Measurements from ENCODE around the gene RSAD2.
A peak's percentile ranks its signal among the peaks of the same experiment; 100 is the strongest.
"Not testable (repeated sequence)": the region's sequence is repeated elsewhere in the genome, so short reads cannot be mapped to it uniquely, and the experiment has no call there.

Gene RSAD2

DNA sequence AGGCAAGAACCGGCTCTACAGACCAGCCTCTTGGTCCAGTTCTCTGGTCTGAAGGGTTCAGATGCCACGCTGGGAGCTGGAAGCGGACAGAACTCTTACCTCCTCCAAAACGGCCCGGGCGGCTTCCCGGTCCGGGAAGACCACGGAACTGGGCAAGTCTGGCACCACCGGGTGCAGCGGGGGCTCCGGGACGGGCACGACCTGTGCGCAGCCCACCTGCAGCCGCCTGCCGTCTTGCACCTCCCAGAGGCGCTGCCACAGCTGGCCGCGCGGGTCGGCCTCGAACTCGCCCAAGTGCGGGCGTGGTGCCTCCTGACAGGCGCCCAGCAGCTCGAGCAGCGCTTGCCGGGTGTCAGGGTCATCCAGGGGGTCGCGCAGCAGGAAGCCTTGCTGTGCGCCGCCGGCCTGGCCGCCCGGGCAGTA, 12.6 kb upstream of the RSAD2 start:
- peak in 1 of 3 donors; percentile 35 for DNase-seq

GRCh38 chr2:6865346-6866274, 12.0 kb upstream of the RSAD2 start, which contains the start of gene CMPK2:
Gene CMPK2, minus strand, starts transcription at chr2:6865907. Its CDS starts 211 bp downstream, at chr2:6865696.
- peak; percentile 96 to 98 (median 96) for DNase-seq

GRCh38 chr2:6866275-6866671, 11.3 kb upstream of the RSAD2 start:
- DNase-seq = peak in 2 of 3 donors; percentile 43

DNA sequence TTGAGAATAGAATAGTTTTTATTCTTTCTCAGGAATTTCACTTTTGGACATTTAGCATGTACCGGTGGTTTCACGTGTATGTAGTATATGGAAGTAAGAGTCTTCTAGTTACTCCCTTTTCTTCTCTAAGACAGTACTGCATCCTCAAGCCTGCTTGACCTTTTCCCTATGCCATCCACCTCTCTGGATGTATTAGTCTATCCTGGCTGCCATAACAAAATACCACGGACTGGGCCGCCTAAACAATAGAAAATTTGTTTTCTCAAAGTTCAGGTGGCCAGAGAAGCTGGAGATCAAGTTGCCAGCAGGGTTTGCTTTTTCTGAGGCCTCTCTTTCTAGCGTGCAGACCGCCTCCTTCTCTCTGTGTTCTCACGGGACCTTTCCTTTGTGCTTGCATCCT, 10.6 kb upstream of the RSAD2 start:
- DNase-seq = no peak

- peak; percentile 30 to 84 (median 74) for DNase-seq
Measured at GRCh38 chr2:6872394-6872793, 5.2 kb upstream of the RSAD2 start.

GRCh38 chr2:6874032-6874431, 3.5 kb upstream of the RSAD2 start:
- no peak for DNase-seq

DNA sequence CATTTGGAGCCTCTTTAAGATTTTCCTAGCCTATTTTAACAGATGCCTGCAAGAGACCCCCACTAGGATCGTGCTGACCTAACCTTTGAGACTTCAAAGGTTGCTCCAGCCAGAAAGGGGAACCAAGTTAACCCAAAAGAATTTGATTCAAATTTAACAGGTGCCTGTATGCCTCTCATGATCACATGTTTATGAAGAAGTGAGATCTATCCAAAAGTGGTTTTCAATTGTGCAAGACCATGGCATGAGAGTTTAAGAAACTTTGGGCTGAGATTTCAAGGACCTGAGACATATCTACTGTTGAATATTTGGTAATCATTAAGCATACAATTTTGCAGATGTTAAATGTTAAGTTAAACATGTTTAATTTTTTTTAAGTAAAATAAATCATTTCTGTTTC, 1.3 kb upstream of the RSAD2 start:
- DNase-seq = peak in 2 of 3 donors; percentile 24 to 54

- no peak for DNase-seq
Measured at GRCh38 chr2:6878549-6878948, 972 bp downstream of the RSAD2 start.

- DNase-seq = no peak
Measured at GRCh38 chr2:6879011-6879410, 1.4 kb downstream of the RSAD2 start.

DNA sequence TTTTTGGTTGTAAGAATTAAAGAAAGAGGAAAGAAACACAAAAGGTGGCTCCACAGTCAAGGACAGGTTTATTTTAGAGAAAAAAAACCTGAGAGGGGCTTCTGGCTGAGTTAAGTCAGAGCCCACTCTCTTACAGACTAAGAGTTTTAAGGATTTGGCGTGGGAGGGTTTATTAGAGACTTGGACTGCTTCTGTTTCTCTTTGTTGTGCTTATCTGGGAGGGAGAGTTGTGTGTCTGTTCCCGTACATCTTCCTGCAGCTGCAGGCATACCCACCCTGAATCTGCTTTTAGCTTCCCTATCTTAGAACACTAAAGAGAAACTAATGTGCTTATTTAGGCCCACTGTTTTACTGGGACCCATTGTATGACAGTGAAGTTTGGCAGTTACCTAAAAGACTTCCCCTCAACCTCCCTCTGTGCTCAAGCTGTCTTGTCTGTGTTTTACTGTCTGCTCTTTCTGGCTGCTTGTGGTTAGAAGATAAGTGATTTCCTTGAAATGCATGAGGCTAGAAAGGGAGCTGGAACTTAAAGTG, 2.7 kb downstream of the RSAD2 start:
- DNase-seq = no peak

DNA sequence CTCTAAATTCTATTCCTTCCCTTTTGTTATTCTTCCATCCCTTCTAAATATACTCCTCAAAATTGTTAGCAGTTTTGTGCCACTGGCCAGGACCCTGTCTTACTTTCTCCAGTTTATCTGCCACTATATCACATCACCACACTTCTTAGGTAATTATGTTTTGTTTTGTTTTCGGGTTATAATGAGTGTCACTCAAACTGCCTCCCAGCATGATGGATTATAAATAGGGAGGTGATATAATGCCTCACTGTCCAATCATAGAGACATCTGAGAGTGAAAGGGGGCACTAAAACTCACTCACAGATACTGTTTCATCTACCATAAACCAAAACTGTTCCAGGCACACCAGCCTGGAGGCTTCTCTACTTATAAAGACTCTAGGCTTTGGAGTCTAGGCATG, 3.5 kb downstream of the RSAD2 start:
- DNase-seq = no peak

GRCh38 chr2:6881516-6881915, 3.9 kb downstream of the RSAD2 start:
- DNase-seq = no peak

- DNase-seq = no peak
Measured at GRCh38 chr2:6883448-6884122, 6.0 kb downstream of the RSAD2 start.

GRCh38 chr2:6885551-6885950, 8.0 kb downstream of the RSAD2 start:
- no peak for DNase-seq

DNA sequence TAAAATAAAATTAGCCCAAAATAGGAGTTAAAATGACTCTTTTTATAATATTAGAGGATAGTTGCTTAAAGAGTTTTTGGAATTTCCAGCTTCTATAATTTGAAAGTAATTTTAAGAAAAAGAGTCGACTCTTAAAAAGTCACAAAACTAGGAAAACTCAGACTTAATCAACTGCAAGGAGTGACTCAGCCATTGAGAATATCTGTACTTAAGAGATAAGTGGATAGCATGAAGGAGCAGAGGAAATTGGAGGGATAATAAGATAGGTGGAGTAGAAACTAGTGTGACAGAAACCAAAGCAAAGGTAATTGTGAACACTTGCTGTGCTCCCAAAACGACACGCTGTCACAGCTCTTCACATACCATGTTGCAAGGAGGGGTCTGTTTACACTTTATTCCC, 8.4 kb downstream of the RSAD2 start:
- peak in 1 of 3 donors; percentile 19 for DNase-seq

GRCh38 chr2:6887751-6888192, 10.2 kb downstream of the RSAD2 start:
- no peak for DNase-seq

DNA sequence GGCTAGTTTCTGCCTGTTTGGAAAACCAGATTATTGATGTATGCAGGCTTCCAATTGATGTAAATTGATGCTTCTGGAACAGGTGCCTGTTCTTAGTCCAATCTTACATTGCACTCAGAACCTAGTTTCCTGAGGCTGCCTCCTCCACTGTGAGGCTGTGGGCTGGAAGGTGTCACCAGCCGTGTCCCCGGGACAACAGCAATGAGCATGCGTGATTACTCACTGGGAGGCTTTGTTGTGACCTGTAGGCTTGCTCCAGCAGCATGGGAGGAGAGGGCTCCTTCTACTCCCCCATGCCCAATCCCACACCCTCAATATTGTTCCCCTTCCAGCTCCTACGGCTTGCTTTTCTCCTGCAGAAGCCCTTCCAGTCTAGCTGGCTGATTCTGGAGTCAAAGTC, 11.1 kb downstream of the RSAD2 start:
- no peak for DNase-seq

DNA sequence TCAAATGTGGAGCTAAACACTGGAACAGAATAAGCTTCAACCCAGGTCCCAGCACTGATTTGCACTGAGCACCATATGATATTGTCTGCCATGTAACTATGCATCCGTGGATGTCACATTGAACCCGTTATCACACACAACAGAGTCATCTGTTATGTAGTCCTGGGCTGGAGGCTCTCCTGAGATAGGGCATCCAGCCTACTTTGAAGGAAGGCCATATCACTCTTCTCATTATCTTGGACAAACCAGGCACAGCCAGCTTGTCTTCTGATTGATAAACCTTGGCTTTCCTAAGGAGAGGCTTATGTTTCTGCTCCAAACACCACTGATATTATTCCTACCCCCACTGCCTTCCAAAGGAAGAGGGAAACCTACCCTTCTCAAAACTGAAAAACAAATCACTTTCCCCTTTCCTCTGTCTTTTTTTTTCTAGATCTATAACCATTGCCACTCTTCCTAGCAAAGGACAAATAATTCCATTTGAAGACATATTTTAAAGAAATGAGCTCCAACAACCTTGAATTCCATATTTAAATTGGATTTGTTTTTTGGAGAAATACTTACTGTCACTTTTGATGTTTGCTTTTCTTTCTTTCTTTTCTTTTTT, 16.4 kb downstream of the RSAD2 start:
- no peak for DNase-seq

GRCh38 chr2:6896930-6897759, 19.6 kb downstream of the RSAD2 start:
- peak; percentile 56 to 75 (median 74) for DNase-seq

- not testable (repeated sequence) for DNase-seq
Measured at GRCh38 chr2:6902581-6902980, 25.0 kb downstream of the RSAD2 start.

- DNase-seq = no peak
Measured at GRCh38 chr2:6905668-6906067, 28.1 kb downstream of the RSAD2 start.

GRCh38 chr2:6906165-6906741, 28.7 kb downstream of the RSAD2 start:
- no peak for DNase-seq

Measured in suppressor macrophage treated with lipopolysaccharide for 1 hour (primary cell).